HepG2 (cell line): ENCODE results near the gene SCYGR8. TPM values are rescaled to one million over a fixed set of nuclear protein-coding genes. Genes with fewer than 3 reads are reported as not detected.

Source experiments
- ADNP ChIP-seq: sonication (generic); formaldehyde crosslinking; IDR thresholded peaks from 2 replicates; pipeline ENCODE4 v1.4.0; 2020; ENCODE audit warnings: missing genetic modification reagents
- ARNT ChIP-seq: fragments of 450-650 bp; IDR thresholded peaks from 2 replicates; pipeline ENCODE4 v1.6.1; 2017
- CCDC6 ChIP-seq: sonication (generic); formaldehyde crosslinking; IDR thresholded peaks from 2 replicates; pipeline ENCODE4 v1.8.1; 2022; ENCODE audit warnings: mild to moderate bottlenecking, missing genetic modification reagents, moderate library complexity
- CEBPB ChIP-seq: IDR thresholded peaks from 2 replicates; pipeline ENCODE4 v1.6.1; 2011; ENCODE audit warnings: low read depth, low read length, improper control_type of control experiment, borderline replicate concordance
- ESRRA ChIP-seq: sonication (generic); formaldehyde crosslinking; IDR thresholded peaks from 2 replicates; pipeline ENCODE4 v1.5.1; 2020; ENCODE audit warnings: mild to moderate bottlenecking, low read depth, missing genetic modification reagents
- GATAD2A ChIP-seq: IDR thresholded peaks from 2 replicates; pipeline ENCODE4 v1.6.1; 2016
- HES4 ChIP-seq: sonication (generic); formaldehyde crosslinking; IDR thresholded peaks from 2 replicates; pipeline ENCODE4 v1.9.0; 2021; ENCODE audit warnings: mild to moderate bottlenecking, missing genetic modification reagents, borderline replicate concordance
- JARID2 ChIP-seq: sonication (generic); formaldehyde crosslinking; IDR thresholded peaks from 2 replicates; pipeline ENCODE4 v1.8.1; 2023; ENCODE audit warnings: missing genetic modification reagents, inconsistent platforms; ENCODE audit not compliant: insufficient replicate concordance
- LCORL ChIP-seq, 2 experiments: fragments of 450-650 bp in 1 of 2; sonication (generic) in 1 of 2; formaldehyde crosslinking in 1 of 2; IDR thresholded peaks; 2 replicates each; pipeline versions ENCODE4 v1.5.0 to v1.6.1; 2017 to 2020; ENCODE audit warnings: antibody characterized with exemption in 1 of 2, missing genetic modification reagents in 1 of 2
- NCOA1 ChIP-seq: sonication (generic); formaldehyde crosslinking; IDR thresholded peaks from 2 replicates; pipeline ENCODE4 v1.9.0; 2021; ENCODE audit warnings: missing genetic modification reagents
- SOX5 ChIP-seq: IDR thresholded peaks from 2 replicates; pipeline ENCODE4 v1.6.1; 2016; ENCODE audit warnings: borderline replicate concordance
- TEAD3 ChIP-seq: optimal IDR thresholded peaks from 2 replicates; pipeline ENCODE3; 2016; ENCODE audit warnings: borderline replicate concordance
- ZBTB7B ChIP-seq: sonication (generic); formaldehyde crosslinking; IDR thresholded peaks from 2 replicates; pipeline ENCODE4 v1.4.0; 2020; ENCODE audit warnings: missing genetic modification reagents
- ZMYM4 ChIP-seq: sonication (generic); formaldehyde crosslinking; IDR thresholded peaks from 2 replicates; pipeline ENCODE4 v1.8.1; 2023; ENCODE audit warnings: mild to moderate bottlenecking, missing genetic modification reagents
- ZNF124 ChIP-seq: sonication (generic); formaldehyde crosslinking; IDR thresholded peaks from 2 replicates; pipeline ENCODE4 v1.4.0; 2020; ENCODE audit warnings: missing genetic modification reagents
- ZNF292 ChIP-seq: sonication (generic); formaldehyde crosslinking; IDR thresholded peaks from 2 replicates; pipeline ENCODE4 v1.8.1; 2022; ENCODE audit warnings: mild to moderate bottlenecking, low read depth, missing genetic modification reagents, borderline replicate concordance
- ZNF563 ChIP-seq: sonication (generic); formaldehyde crosslinking; IDR thresholded peaks from 2 replicates; pipeline ENCODE4 v1.8.0; 2022; ENCODE audit warnings: mild to moderate bottlenecking, moderate library complexity, missing genetic modification reagents
- ZNF792 ChIP-seq: IDR thresholded peaks from 2 replicates; pipeline ENCODE4 v1.6.1; 2016
- ZNF83 ChIP-seq: sonication (generic); formaldehyde crosslinking; IDR thresholded peaks from 2 replicates; pipeline ENCODE4 v1.4.0; 2020; ENCODE audit warnings: missing genetic modification reagents, mild to moderate bottlenecking, borderline replicate concordance
- ZSCAN30 ChIP-seq: sonication (generic); formaldehyde crosslinking; IDR thresholded peaks from 2 replicates; pipeline ENCODE4 v1.5.0; 2020; ENCODE audit warnings: mild to moderate bottlenecking, missing genetic modification reagents
- polyA plus RNA-seq, 8 experiments: library from polyadenylated mRNA; depleted of rRNA in 3 of 8; stranded (reverse) in 7 of 8; unstranded in 1 of 8; fragments of >200 nt; fragmentation: Illumina TruSeq in 4 of 8; extraction: Trizol in 4 of 8; gene quantifications; 2 replicates each; pipeline versions ENCODE4 v1.2.1 to v1.2.3, GENCODE V29; 2011 to 2016; ENCODE audit warnings: low read depth in 4 of 8, missing spikeins in 1 of 8, mixed read lengths in 1 of 8; ENCODE audit not compliant: insufficient read depth in 1 of 8
- total RNA-seq, 5 experiments: library from RNA; depleted of rRNA; stranded (reverse); fragments of >200 nt; fragmentation: Illumina TruSeq; extraction: Trizol; gene quantifications; 2 replicates each; pipeline ENCODE4 v1.2.3, GENCODE V29; 2016; ENCODE audit warnings: low read depth in 1 of 5
- TF ChIP-seq, protein P1 (sequence below): sonication (generic); formaldehyde crosslinking; IDR thresholded peaks from 2 replicates; pipeline ENCODE4 v1.4.0; 2020; ENCODE audit warnings: missing genetic modification reagents
- TF ChIP-seq, protein P2 (sequence below): sonication (generic); formaldehyde crosslinking; IDR thresholded peaks from 2 replicates; pipeline ENCODE4 v1.4.0; 2020; ENCODE audit warnings: missing genetic modification reagents
- TF ChIP-seq, protein P3 (sequence below): IDR thresholded peaks from 2 replicates; pipeline ENCODE4 v1.6.1; 2018; ENCODE audit warnings: missing genetic modification reagents
- TF ChIP-seq, protein P4 (sequence below): sonication (generic); formaldehyde crosslinking; IDR thresholded peaks from 2 replicates; pipeline ENCODE4 v1.4.0; 2020; ENCODE audit warnings: missing genetic modification reagents
- TF ChIP-seq, protein P5 (sequence below): sonication (generic); formaldehyde crosslinking; IDR thresholded peaks from 2 replicates; pipeline ENCODE4 v1.8.1; 2023; ENCODE audit warnings: mild to moderate bottlenecking, moderate library complexity, missing genetic modification reagents

The SCYGR8 gene
- total and polyA plus RNA-seq, 2 of the 13 experiments (the other 11 are each of a cell fraction or from before 2014, with no cell fraction given) = not detected

DNA sequence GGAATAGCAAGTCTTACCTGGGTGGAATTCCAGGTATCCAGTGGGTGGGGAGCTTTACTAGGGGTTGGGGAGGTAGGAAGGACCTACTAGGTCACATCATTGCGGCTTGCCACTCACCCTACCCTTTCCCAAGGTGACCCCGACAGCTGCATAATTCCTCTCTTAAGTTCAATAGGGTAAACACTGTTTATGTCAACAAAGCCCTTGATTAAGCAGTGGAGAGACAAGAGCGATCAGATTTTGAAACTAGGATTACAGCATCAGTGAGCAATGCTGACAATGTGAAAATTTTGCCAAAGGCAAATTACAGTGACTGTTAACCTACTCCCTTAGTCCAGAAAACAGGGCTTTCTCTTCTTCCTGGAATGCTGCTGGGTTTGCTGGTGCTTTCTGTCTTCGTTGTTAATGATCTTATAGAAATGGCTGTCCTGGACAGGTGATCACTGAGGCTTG, 42.4 kb upstream of the SCYGR8 start (continued):
- TF ChIP-seq, protein P1, sequence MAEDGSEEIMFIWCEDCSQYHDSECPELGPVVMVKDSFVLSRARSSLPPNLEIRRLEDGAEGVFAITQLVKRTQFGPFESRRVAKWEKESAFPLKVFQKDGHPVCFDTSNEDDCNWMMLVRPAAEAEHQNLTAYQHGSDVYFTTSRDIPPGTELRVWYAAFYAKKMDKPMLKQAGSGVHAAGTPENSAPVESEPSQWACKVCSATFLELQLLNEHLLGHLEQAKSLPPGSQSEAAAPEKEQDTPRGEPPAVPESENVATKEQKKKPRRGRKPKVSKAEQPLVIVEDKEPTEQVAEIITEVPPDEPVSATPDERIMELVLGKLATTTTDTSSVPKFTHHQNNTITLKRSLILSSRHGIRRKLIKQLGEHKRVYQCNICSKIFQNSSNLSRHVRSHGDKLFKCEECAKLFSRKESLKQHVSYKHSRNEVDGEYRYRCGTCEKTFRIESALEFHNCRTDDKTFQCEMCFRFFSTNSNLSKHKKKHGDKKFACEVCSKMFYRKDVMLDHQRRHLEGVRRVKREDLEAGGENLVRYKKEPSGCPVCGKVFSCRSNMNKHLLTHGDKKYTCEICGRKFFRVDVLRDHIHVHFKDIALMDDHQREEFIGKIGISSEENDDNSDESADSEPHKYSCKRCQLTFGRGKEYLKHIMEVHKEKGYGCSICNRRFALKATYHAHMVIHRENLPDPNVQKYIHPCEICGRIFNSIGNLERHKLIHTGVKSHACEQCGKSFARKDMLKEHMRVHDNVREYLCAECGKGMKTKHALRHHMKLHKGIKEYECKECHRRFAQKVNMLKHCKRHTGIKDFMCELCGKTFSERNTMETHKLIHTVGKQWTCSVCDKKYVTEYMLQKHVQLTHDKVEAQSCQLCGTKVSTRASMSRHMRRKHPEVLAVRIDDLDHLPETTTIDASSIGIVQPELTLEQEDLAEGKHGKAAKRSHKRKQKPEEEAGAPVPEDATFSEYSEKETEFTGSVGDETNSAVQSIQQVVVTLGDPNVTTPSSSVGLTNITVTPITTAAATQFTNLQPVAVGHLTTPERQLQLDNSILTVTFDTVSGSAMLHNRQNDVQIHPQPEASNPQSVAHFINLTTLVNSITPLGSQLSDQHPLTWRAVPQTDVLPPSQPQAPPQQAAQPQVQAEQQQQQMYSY = no peak
- TF ChIP-seq, protein P2, sequence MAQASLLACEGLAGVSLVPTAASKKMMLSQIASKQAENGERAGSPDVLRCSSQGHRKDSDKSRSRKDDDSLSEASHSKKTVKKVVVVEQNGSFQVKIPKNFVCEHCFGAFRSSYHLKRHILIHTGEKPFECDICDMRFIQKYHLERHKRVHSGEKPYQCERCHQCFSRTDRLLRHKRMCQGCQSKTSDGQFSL (CRISPR knock-in tag) = no peak
- peak; percentile 78; the same call in 1 of the 2 replicates for TF ChIP-seq ESRRA (CRISPR knock-in tag)
- no peak for TF ChIP-seq ZNF563 (CRISPR knock-in tag)
- TF ChIP-seq, protein P3, sequence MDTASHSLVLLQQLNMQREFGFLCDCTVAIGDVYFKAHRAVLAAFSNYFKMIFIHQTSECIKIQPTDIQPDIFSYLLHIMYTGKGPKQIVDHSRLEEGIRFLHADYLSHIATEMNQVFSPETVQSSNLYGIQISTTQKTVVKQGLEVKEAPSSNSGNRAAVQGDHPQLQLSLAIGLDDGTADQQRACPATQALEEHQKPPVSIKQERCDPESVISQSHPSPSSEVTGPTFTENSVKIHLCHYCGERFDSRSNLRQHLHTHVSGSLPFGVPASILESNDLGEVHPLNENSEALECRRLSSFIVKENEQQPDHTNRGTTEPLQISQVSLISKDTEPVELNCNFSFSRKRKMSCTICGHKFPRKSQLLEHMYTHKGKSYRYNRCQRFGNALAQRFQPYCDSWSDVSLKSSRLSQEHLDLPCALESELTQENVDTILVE (CRISPR knock-in tag) = no peak
- no peak for TF ChIP-seq NCOA1 (CRISPR knock-in tag)
- TF ChIP-seq TEAD3 (CRISPR knock-in tag) = peak; percentile 90
- no peak for TF ChIP-seq JARID2
- TF ChIP-seq ZSCAN30 (CRISPR knock-in tag) = no peak
- no peak; the same call in 1 of the 2 replicates for TF ChIP-seq CEBPB
- TF ChIP-seq LCORL (IDR thresholded peaks at IDR 0.05) = no peak
- 0 out of 2 replicates have a peak, but pooled peaks have one; percentile 23 for TF ChIP-seq LCORL (CRISPR knock-in tag; IDR thresholded peaks at IDR 0.05)
- 0 out of 2 replicates have a peak, but pooled peaks have one; percentile 31 for TF ChIP-seq SOX5 (CRISPR knock-in tag)
- no peak for TF ChIP-seq ZNF83 (CRISPR knock-in tag)
- no peak for TF ChIP-seq ADNP (CRISPR knock-in tag)
- TF ChIP-seq CCDC6 (CRISPR knock-in tag) = no peak
- no peak for TF ChIP-seq ZMYM4 (CRISPR knock-in tag)
- 0 out of 2 replicates have a peak, but pooled peaks have one; percentile 30 for TF ChIP-seq GATAD2A (CRISPR knock-in tag)
- no peak for TF ChIP-seq ZNF792 (CRISPR knock-in tag)
- TF ChIP-seq HES4 = no peak
- TF ChIP-seq, protein P4, sequence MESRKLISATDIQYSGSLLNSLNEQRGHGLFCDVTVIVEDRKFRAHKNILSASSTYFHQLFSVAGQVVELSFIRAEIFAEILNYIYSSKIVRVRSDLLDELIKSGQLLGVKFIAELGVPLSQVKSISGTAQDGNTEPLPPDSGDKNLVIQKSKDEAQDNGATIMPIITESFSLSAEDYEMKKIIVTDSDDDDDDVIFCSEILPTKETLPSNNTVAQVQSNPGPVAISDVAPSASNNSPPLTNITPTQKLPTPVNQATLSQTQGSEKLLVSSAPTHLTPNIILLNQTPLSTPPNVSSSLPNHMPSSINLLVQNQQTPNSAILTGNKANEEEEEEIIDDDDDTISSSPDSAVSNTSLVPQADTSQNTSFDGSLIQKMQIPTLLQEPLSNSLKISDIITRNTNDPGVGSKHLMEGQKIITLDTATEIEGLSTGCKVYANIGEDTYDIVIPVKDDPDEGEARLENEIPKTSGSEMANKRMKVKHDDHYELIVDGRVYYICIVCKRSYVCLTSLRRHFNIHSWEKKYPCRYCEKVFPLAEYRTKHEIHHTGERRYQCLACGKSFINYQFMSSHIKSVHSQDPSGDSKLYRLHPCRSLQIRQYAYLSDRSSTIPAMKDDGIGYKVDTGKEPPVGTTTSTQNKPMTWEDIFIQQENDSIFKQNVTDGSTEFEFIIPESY (CRISPR knock-in tag) = no peak
- TF ChIP-seq ZNF292 = no peak
- no peak for TF ChIP-seq ARNT
- TF ChIP-seq, protein P5, sequence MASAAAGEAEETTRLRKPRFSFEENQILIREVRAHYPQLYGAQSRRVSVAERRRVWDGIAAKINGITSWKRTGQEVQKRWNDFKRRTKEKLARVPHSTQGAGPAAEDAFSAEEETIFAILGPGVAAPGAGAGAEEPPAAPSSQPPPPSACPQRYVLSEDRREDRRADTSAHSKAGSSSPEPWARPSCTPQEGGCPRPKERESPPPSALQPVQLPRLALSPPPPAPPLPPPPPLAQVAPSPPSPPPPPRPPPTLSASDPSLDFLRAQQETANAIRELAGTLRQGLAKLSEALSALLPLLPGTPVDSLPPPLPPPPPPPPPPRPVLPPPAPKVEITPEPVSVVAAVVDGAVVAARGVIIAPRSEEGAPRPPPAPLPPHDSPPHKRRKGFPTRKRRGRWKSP (CRISPR knock-in tag) = no peak
- no peak for TF ChIP-seq ZNF124 (CRISPR knock-in tag)
- TF ChIP-seq ZBTB7B (CRISPR knock-in tag) = no peak
